Measurements from ENCODE around the gene HOXB8.

DNA sequence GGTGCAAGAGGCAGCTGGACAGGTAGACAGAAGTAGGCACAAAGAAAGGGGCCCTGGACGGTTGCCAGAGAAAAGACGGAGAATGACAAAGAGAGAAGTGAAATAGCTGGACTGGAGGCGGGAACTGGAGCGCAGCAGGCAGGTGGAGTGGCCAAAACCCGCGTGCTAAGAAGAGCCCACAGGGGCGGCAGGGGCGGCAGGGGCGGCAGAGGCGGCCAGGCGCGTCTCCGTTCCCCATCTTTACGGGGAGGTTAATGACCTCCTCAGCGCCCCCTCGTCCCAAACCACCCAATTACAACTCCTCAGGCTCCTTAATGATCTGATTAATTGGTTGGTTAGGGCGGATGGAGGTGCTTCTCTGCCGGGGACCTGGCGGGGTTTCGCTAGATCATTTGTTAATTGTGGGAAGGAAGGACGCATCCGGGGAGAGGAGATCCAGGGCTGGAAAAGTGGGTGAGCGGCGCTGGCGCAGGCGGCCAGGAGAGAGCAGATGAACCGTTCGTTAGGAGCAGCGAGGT is 26.5 kb upstream of the HOXB8 start:
- TF ChIP-seq, protein P1, sequence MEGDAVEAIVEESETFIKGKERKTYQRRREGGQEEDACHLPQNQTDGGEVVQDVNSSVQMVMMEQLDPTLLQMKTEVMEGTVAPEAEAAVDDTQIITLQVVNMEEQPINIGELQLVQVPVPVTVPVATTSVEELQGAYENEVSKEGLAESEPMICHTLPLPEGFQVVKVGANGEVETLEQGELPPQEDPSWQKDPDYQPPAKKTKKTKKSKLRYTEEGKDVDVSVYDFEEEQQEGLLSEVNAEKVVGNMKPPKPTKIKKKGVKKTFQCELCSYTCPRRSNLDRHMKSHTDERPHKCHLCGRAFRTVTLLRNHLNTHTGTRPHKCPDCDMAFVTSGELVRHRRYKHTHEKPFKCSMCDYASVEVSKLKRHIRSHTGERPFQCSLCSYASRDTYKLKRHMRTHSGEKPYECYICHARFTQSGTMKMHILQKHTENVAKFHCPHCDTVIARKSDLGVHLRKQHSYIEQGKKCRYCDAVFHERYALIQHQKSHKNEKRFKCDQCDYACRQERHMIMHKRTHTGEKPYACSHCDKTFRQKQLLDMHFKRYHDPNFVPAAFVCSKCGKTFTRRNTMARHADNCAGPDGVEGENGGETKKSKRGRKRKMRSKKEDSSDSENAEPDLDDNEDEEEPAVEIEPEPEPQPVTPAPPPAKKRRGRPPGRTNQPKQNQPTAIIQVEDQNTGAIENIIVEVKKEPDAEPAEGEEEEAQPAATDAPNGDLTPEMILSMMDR (conservative IDR thresholded peaks at IDR 0.05; ENCODE audit: low read depth, low read length), result no peak
- TF ChIP-seq EZH2 (IDR thresholded peaks at IDR 0.05; ENCODE audit: low read length, unreplicated experiment), result no peak

Measured in PC-3 (cell line).